HUDEP-2 (cell line): ENCODE measurements around the gene XG.

Source experiments
- DNase-seq, 76 experiments: peaks; one replicate each; lab custom pipeline; 2025; ENCODE audit not compliant: unreplicated experiment in 76 of 76; lab: John Stamatoyannopoulos, UW

The XG gene

GRCh38 chrX:2812161-2812907, 60.5 kb downstream of the XG start:
- DNase-seq, result peak in 21 of 76 experiments; percentile 0 to 21 (median 4)

GRCh38 chrX:2817036-2817435, 65.2 kb downstream of the XG start:
- no peak for DNase-seq

- DNase-seq, result peak in 2 of 76 experiments; percentile 2 to 77
Observed at GRCh38 chrX:2819345-2820135, 67.7 kb downstream of the XG start.

GRCh38 chrX:2820136-2820771, 68.4 kb downstream of the XG start:
- no peak for DNase-seq

- no peak for DNase-seq
Observed at GRCh38 chrX:2823795-2824386, 72.1 kb downstream of the XG start.

GRCh38 chrX:2824886-2825285, 73.0 kb downstream of the XG start:
- DNase-seq, result no peak

DNA sequence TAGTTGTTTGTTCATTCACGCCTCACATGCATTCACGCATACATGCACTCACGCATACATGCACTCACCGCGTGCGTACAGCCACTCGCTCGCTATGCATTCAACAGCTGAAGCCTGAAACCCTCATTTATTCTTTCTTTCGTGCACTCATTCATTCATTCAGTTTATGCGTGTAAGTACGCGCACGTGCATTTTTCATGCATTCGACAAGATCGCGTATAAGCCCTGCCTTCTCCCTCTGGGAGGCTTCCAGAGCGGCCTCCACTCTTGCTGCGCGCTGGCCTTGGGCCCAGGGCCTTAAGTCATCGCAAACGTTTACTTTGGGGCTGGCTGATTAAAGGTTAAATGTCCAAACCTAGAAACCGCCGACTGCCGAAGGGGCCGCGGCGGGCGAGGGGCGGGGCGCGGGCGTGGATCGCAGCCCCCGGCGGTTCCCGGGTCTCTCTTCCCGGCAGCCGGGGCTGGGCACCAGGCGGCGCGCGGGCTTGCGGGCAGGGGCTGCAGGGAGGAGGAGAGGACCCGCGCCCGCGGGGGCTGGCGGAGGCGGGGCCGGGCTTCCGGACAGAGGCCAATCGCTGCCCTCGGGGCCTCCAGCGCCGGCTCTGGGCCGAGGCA, 76.6 kb downstream of the XG start, which contains the start of gene GYG2:
TSS of gene GYG2 (plus strand) at position 587 of the 615 bp plus-strand sequence. CDS start 1,259 bp downstream, outside the sequence.
- no peak for DNase-seq

DNA sequence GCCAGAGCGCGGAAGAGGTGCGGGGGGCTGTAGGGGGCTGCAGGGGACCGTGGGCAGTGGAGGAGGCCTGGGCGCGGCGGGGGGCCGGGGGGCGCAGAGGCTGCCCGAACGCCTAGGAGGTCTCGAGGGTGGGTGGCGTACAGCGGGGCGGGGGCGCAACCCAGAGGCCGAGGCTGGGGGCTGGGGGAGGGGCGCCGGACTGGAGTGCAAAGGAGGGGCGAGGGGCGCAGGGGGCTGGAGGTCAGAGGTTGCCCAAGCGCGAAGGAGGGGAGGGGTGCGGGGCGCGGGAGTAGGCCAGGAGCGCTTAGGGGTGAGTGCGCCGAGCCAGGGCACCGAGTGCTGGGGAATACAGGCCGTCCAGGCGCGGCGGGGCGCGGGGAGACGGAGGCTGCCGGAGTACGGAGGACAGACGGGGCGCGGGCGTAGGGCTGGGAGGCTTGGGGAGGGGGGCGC, 77.1 kb downstream of the XG start:
- no peak for DNase-seq

GRCh38 chrX:2829469-2830246, 77.8 kb downstream of the XG start:
- DNase-seq, result no peak

GRCh38 chrX:2831471-2832228, 79.8 kb downstream of the XG start:
- DNase-seq, result no peak

GRCh38 chrX:2837961-2838360, 86.1 kb downstream of the XG start:
- DNase-seq, result no peak

DNA sequence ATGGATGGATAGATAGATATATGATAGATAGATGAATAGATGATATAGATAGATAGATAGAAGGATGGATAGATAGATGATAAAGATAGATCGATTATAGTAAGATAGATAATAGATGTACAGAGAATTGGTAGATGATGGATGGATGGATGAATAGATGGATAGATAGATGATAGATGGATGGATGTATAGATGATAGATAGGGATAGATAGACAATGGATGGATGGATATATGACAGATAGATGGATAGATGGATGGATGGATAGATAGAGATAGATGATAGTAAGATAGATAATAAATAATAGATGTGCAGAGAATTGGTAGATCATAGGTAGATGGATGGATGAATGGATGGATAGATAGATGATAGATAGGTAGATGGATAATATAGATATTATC, 89.1 kb downstream of the XG start:
- no peak for DNase-seq

- DNase-seq, result no peak
Observed at GRCh38 chrX:2841537-2841936, 89.7 kb downstream of the XG start.

DNA sequence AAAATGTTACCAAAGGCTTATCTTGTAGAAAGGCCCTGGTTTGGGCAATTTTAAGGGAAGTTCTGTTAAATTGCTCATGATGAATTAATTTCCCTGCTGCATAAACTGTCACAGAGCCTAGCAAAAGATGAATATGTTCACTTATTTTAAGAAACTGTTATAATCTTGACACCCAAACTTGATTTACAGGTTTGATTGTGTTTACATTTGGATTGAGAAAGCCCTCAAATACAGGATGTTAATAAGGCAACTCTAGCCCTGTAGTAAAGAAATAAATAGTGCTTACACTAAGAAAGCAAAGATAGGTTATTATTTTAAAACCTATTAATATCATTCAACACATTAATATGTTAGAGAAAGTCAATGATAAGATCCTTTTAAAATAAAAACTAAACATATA, 95.2 kb downstream of the XG start:
- no peak for DNase-seq

DNA sequence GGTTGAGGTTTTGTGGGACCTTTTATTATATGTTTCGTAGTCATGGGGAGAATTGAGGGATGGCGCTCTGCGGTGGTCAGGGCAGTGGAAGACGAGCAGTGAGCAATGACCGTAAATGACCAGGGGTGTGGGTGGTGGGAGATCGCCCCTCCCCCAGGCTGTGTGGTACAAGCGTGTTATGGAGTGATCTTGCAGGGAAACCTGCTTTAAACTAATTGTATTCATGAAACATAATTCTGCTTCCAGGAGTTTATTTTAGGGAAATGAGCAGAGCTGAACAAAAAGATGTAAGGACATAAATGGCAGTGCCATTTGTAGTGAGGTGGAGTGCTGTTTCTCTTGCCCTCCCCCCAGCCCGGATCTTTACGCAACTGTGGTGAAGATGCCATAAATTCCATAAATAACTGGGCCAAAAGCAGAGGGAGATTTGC, 97.0 kb downstream of the XG start:
- no peak for DNase-seq

DNA sequence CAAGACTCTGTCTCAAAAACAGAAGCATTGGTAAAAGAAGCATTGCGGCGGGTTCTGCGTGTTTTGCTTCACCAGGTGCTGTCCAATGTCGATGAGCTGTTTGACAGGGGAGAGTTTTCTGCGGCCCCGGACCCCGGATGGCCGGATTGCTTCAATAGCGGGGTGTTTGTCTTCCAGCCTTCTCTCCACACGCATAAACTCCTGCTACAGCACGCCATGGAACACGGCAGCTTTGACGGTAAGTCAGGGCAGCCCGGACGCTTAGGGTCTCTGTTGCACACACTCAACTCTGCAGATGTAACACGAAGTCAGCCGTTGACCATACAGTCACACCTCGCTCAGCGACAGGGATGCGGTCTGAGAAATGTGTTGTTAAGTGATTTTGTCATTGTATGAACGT, 103.1 kb downstream of the XG start:
- no peak for DNase-seq

- DNase-seq, result no peak
Observed at GRCh38 chrX:2855761-2856160, 103.9 kb downstream of the XG start.

- DNase-seq, result no peak
Observed at GRCh38 chrX:2857566-2857965, 105.7 kb downstream of the XG start.

DNA sequence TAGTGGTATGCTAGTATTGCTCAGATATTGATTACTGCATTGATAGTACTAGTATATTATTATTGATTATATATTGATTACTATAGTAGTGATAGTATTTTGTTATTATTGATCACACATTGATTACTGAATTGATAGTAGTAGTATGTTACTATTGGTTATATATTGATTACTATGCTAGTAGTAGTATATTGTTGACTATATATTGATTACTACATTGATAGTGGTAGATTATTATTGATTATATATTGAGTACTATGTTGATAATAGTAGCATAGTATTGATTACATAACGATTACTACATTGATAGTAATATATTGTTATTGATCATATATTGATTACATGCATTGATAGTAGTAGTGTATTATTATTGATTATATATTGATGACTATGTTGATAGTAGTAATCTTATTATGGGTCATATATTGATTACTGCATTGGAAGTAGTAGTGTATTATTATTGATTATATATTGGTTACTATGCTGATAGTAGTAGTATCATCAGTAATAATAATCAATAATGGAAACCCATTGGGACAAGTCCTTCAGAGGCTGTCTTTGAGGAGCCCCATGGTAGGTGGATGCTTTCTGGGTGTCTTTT, 107.5 kb downstream of the XG start:
- DNase-seq, result no peak
